ENCODE measurements around the gene FAM20A.
"Not testable (repeated sequence)": the region's sequence is repeated elsewhere in the genome, so short reads cannot be mapped to it uniquely, and the experiment has no call there.

FAM20A gene

DNA sequence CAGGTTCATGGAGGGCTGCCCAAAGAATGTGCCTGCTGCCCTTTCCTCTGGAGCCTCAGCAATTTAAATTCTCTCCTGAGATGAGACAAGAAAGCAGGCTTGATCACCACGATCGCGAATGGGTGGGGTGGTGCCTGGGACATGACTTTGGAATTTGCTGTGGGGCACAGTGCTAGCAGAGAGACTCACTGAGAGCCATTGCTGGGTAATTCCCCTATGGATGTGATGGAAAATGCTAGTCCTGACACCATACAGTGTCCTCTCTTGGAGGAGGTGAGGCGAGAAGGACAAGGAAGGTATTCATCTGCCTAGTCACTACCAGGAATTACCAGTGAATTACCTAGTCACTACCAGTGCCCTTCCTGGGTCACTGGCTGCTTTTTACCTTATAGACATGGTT lies 15.5 kb downstream of the FAM20A start:
- Histone ChIP-seq H4K20me1 (ENCODE audit: insufficient read depth, low read length) (no peaks in the 10 kb centered on the region), H3K4me3 (ENCODE audit: low read depth in 1 of 2, low read length in 2 of 2) (no peak overlapping the region), H3K27ac (ENCODE audit: low read length) (no peak overlapping the region), H2AFZ (ENCODE audit: low read depth, low read length) (no peak overlapping the region), H3K9ac (ENCODE audit: low read depth, low read length) (no peak overlapping the region), H3K4me1 (ENCODE audit: insufficient read depth, low read length) (no peaks in the 10 kb centered on the region), H3K9me3 (ENCODE audit: insufficient read depth, low read length, severe bottlenecking) (no peaks in the 10 kb centered on the region), H3K79me2 (ENCODE audit: insufficient read depth, low read length) (no peaks in the 10 kb centered on the region), H3K4me2 (ENCODE audit: insufficient read depth, low read length) (no peak overlapping the region), H3K27me3 (ENCODE audit: insufficient read depth, low read length, poor library complexity) (peaks cover 3% of the 10 kb centered on the region), H3K36me3 (ENCODE audit: insufficient read depth, low read length) (no peaks in the 10 kb centered on the region)
- TF ChIP-seq, protein P1, sequence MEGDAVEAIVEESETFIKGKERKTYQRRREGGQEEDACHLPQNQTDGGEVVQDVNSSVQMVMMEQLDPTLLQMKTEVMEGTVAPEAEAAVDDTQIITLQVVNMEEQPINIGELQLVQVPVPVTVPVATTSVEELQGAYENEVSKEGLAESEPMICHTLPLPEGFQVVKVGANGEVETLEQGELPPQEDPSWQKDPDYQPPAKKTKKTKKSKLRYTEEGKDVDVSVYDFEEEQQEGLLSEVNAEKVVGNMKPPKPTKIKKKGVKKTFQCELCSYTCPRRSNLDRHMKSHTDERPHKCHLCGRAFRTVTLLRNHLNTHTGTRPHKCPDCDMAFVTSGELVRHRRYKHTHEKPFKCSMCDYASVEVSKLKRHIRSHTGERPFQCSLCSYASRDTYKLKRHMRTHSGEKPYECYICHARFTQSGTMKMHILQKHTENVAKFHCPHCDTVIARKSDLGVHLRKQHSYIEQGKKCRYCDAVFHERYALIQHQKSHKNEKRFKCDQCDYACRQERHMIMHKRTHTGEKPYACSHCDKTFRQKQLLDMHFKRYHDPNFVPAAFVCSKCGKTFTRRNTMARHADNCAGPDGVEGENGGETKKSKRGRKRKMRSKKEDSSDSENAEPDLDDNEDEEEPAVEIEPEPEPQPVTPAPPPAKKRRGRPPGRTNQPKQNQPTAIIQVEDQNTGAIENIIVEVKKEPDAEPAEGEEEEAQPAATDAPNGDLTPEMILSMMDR (IDR thresholded peaks at IDR 0.05; ENCODE audit: borderline replicate concordance, extremely low read depth, low read length, poor library complexity, severe bottlenecking) = no peak
- TF ChIP-seq EZH2 (IDR thresholded peaks at IDR 0.05; ENCODE audit: borderline replicate concordance, low read depth, low read length, severe bottlenecking) = no peak
- DNase-seq = no peak
- ATAC-seq (ENCODE audit: insufficient read depth, low read depth) = no peak

GRCh38 chr17:68584581-68585303 lies 16.4 kb downstream of the FAM20A start:
- H4K20me1 ChIP-seq (ENCODE audit: insufficient read depth, low read length) = no peaks in the 10 kb centered on the region
- H3K4me2 ChIP-seq (ENCODE audit: insufficient read depth, low read length) = no peak overlapping the region
- H3K36me3 ChIP-seq (ENCODE audit: insufficient read depth, low read length) = no peaks in the 10 kb centered on the region
- no peak overlapping the region for H2AFZ ChIP-seq (ENCODE audit: low read depth, low read length)
- ATAC-seq (ENCODE audit: insufficient read depth, low read depth) (no peak), DNase-seq (no peak)
- no peaks in the 10 kb centered on the region for H3K9me3 ChIP-seq (ENCODE audit: insufficient read depth, low read length, severe bottlenecking)
- H3K79me2 ChIP-seq (ENCODE audit: insufficient read depth, low read length) = no peaks in the 10 kb centered on the region
- no peaks in the 10 kb centered on the region for H3K4me1 ChIP-seq (ENCODE audit: insufficient read depth, low read length)
- H3K27ac ChIP-seq (ENCODE audit: low read length) = no peak overlapping the region
- peaks cover 3% of the 10 kb centered on the region for H3K27me3 ChIP-seq (ENCODE audit: insufficient read depth, low read length, poor library complexity)
- no peak for TF ChIP-seq EZH2 (IDR thresholded peaks at IDR 0.05; ENCODE audit: borderline replicate concordance, low read depth, low read length, severe bottlenecking)
- TF ChIP-seq, protein P1 (IDR thresholded peaks at IDR 0.05; ENCODE audit: borderline replicate concordance, extremely low read depth, low read length, poor library complexity, severe bottlenecking) = no peak
- H3K9ac ChIP-seq (ENCODE audit: low read depth, low read length) = no peak overlapping the region
- no peak overlapping the region for H3K4me3 ChIP-seq (ENCODE audit: low read depth in 1 of 2, low read length in 2 of 2)

DNA sequence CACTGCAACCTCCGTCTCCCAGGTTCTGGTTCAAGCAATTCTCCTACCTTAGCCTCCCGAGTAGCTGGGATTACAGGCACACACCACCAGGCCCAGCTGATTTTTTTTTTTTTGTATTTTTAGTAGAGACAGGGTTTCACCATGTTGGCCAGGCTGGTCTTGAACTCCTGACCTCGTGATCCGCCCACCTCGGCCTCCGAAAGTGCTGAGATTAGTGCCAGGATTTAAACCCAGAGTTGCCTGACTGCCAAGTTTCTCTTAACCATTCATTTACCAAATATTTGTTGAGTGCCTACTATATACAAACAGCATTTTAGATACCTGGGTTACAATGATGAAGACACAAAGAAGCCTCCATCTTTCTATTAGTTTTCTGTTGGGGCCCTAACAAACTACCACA lies 18.3 kb downstream of the FAM20A start:
- not testable (repeated sequence) for ATAC-seq (ENCODE audit: insufficient read depth, low read depth); H3K79me2 ChIP-seq (ENCODE audit: insufficient read depth, low read length); H3K4me1 ChIP-seq (ENCODE audit: insufficient read depth, low read length); H3K27ac ChIP-seq (ENCODE audit: low read length); DNase-seq; H3K9me3 ChIP-seq (ENCODE audit: insufficient read depth, low read length, severe bottlenecking); H3K9ac ChIP-seq (ENCODE audit: low read depth, low read length); H4K20me1 ChIP-seq (ENCODE audit: insufficient read depth, low read length); H3K4me2 ChIP-seq (ENCODE audit: insufficient read depth, low read length); H3K27me3 ChIP-seq (ENCODE audit: insufficient read depth, low read length, poor library complexity); H3K4me3 ChIP-seq (ENCODE audit: low read depth in 1 of 2, low read length in 2 of 2); H2AFZ ChIP-seq (ENCODE audit: low read depth, low read length); H3K36me3 ChIP-seq (ENCODE audit: insufficient read depth, low read length)

DNA sequence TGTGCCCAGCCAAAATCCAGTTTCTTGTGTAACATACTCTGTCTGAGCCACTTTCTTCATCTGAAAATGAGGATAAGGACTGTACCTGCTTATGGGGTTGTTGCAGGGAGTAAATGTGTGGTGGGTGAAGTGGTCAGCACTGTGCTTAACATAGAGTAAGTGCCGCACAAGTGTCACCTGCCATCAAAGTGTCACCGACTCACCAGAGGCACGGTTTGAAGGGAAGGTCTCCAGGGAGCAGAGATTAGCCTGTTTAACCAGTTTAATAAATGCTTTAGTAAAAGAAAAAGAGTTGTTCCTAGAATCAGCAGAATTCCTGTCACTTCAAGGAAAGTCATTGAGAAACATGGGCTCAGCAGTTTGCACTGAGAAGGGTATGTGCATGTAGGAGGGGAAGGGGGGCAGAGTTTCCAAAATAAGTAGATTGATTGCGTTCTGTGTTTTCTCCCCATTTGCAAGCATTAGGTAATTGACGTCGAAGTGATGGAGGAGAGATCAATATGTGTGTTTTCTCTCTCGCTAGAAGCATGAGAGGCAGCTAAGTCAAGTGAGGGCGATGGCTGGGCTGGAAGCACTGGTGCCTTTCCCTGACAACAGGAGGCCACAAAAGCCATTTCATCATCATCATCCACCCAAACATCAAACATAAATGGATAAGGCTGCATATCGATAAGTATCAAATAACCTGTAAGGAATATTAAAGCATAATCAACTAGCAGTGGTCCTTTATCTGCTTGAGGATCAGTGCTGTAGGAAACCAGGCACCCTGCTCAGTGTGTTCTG lies 19.1 kb downstream of the FAM20A start:
- TF ChIP-seq EZH2 (IDR thresholded peaks at IDR 0.05; ENCODE audit: borderline replicate concordance, low read depth, low read length, severe bottlenecking) = no peak
- TF ChIP-seq, protein P1 (IDR thresholded peaks at IDR 0.05; ENCODE audit: borderline replicate concordance, extremely low read depth, low read length, poor library complexity, severe bottlenecking) = no peak
- Histone ChIP-seq H3K4me2 (ENCODE audit: insufficient read depth, low read length) (no peak overlapping the region), H2AFZ (ENCODE audit: low read depth, low read length) (no peak overlapping the region), H3K36me3 (ENCODE audit: insufficient read depth, low read length) (no peaks in the 10 kb centered on the region), H3K27ac (ENCODE audit: low read length) (no peak overlapping the region), H3K79me2 (ENCODE audit: insufficient read depth, low read length) (no peaks in the 10 kb centered on the region), H4K20me1 (ENCODE audit: insufficient read depth, low read length) (no peaks in the 10 kb centered on the region), H3K9me3 (ENCODE audit: insufficient read depth, low read length, severe bottlenecking) (no peaks in the 10 kb centered on the region), H3K27me3 (ENCODE audit: insufficient read depth, low read length, poor library complexity) (peaks cover 3% of the 10 kb centered on the region), H3K4me3 (ENCODE audit: low read depth in 1 of 2, low read length in 2 of 2) (no peak overlapping the region), H3K9ac (ENCODE audit: low read depth, low read length) (no peak overlapping the region), H3K4me1 (ENCODE audit: insufficient read depth, low read length) (no peaks in the 10 kb centered on the region)
- no peak for ATAC-seq (ENCODE audit: insufficient read depth, low read depth)
- no peak for DNase-seq

Measured in DND-41 (cell line).